ENCODE measurements around the gene CDH3.

- no peak for TF ChIP-seq CTCF (IDR thresholded peaks at IDR 0.05; ENCODE audit: low read length)
- TF ChIP-seq EZH2 (optimal IDR thresholded peaks at IDR 0.05; ENCODE audit: low read depth, low read length): no peak
- no peak for TF ChIP-seq EZH2phosphoT487 (IDR thresholded peaks at IDR 0.05; ENCODE audit: low read length)
Measured at GRCh38 chr16:68668266-68668665, 23.2 kb downstream of the CDH3 start.

Measured in MM.1S (cell line).